ENCODE measurements around the gene MBNL3. TPM values are rescaled to one million over a fixed set of nuclear protein-coding genes. Genes with fewer than 3 reads are reported as not detected.

Gene MBNL3
- total RNA-seq, result 27.8 TPM

GRCh38 chrX:132488819-132489577, at the start of gene MBNL3:
MBNL3 (minus strand) TSS chrX:132489038; CDS start chrX:132439611, 49,427 bp downstream.
- ATAC-seq, result peak; percentile 97

- no peak for ATAC-seq
Observed at GRCh38 chrX:132533409-132533808, 44.6 kb upstream of the MBNL3 start.

- no peak for ATAC-seq
Observed at GRCh38 chrX:132532913-132533312, 44.1 kb upstream of the MBNL3 start.

DNA sequence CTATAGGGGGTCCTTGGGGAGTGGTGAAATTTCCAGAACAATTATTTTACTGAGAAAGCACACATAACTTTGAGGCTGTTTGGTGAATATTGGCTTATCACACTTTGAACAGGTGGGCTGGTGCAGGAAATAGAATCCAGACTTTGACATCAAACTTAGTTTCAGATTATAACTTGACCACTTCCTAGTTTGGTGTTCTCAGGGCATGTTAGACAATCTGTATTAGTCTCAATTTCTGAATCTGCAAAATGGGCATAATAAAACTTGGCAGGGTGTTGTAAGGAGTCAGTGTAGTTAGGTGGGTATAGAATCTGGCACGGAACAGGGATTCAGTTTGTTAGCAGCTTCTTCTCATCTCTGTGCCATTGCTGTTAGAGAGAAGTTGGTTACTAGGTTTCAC, 43.3 kb upstream of the MBNL3 start:
- no peak for ATAC-seq

- ATAC-seq, result no peak
Observed at GRCh38 chrX:132520792-132521191, 32.0 kb upstream of the MBNL3 start.

DNA sequence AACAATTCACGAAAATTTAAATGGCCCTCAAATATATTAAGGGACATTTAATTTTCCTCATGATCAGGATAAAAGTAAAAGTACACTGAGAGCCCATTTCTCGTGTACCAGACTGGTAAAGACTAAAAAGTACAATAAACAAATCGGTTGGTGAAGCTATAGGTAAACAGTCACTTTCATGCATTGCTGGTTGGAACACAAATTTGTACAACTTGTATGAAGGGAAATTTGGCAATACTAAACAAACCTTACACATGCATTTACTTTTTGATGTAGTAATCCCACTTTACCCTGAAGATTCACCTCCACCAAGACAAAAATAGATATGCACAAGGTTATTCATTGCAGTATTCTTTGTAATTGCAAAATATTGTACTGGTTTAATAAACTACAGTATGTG, 31.4 kb upstream of the MBNL3 start:
- ATAC-seq, result no peak

DNA sequence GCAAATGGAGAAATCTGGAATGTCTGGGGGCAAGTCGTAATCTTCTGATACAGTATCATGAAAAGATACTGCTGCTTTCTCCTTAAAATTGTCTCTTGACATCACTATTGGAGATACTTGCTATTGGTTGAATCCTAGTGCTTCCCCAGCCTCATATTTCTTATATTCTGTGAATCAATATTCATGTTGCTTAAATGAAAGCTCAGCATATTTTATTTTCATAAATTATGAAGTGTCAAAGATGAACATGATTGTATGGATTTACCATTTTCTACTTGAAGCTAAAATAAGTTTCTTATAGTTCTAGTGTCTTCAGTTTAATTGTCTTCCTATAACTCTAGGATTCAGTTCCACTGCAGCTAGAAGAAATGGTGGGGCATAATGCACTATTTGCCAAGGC, 29.6 kb upstream of the MBNL3 start:
- no peak for ATAC-seq

DNA sequence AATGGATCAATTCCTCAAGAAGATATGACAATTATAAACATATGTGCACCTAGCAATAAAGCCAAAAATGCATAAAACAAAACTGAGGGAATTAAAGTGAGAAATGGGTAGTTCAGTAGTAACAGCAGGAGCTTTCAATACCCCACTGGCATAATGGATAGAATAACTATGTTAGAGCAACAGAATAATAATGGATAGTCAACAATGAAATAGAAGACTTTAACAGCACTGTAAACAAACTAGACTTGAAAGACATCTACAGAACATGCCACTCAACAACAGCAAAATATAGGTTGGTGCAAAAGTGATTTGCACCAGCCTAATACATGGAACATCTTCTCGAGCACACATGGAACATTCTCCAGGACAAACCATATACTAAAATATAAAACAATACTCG, 20.0 kb upstream of the MBNL3 start:
- no peak for ATAC-seq

GRCh38 chrX:132505116-132505515, 16.3 kb upstream of the MBNL3 start:
- ATAC-seq, result no peak

DNA sequence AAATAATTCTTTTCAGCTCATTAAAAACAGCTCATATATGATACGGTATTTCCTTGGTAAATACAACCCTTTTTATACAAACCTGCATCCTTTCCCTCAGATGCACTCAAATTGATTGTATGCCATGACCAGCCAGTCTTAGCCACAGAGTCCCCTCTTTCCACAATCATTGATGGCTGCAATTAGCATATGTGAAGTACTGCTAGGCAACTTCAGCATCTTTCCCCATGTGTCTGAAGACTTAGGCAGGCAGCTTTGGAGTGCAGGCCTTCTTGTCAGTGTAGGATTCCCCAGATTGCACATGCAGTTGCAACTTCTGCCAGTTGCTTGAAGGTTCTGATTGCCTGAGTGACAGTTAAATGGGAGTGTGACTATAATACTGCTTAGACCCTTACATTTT, 15.6 kb upstream of the MBNL3 start:
- no peak for ATAC-seq

- no peak for ATAC-seq
Observed at GRCh38 chrX:132501606-132502005, 12.8 kb upstream of the MBNL3 start.

DNA sequence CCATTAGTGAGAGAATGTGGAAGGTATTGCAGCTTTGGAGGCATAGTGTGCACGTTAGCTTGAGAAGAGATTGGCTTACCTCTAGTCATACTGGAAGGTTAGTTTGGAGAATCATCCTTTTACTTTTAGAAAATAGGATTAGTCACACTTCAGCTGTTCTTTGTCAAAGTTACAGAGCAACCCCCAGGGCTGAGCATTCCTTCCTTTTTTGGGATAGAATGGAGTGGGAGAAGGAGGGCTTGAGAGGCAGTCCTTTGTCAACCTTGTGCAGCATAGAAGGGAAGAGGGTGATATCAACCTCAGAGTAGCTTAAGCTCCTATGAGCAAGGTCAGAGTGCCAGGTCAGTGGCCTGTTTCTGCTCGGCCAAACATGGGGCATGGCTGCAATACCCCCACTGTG, 8.6 kb upstream of the MBNL3 start:
- no peak for ATAC-seq

- no peak for ATAC-seq
Observed at GRCh38 chrX:132493095-132493494, 4.3 kb upstream of the MBNL3 start.

- ATAC-seq, result peak; percentile 41
Observed at GRCh38 chrX:132491191-132491590, 2.4 kb upstream of the MBNL3 start.

DNA sequence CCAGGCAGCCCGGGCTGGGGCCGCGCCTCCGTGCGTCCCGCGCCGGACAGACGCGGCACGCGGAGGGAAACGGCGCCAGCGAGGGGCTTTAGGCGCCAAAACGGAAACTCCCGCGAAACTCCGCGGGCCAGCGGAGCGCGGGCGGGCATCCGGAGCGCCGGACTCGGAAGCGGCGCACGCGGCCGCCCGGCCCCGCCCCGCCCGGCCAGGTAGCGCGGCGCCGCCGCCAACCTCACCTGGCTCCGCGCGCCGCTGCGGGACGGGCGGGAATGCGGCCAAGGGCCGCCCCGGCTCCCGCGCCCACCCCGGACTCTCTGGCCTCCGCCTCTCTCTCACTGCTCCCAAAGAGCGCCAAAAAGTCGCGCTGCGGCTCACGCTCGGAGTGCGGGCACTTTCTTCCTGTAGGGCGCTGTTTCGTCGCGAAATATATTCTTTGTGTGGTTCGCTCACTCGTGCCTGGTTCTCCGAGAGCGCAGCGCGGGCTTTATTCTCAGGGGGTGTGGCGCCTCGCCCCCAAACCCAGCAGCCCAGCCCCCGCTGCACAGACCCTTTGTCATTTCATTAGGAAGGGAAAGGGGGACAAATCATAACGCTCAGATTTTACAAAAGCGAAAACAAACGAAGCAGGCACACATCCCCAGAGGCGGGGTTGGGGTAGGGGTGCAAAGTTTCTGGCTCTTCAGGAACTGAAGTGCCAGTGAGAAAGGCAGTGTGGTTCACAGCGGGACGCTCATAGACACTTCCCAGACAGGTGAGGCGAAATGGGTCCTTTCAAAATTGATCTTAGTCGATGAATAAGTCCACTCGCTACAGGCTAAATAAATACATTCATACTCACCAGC, 961 bp upstream of the MBNL3 start:
- peak; percentile 68 for ATAC-seq

- no peak for ATAC-seq
Observed at GRCh38 chrX:132488180-132488705, 595 bp downstream of the MBNL3 start.

GRCh38 chrX:132486599-132487178, 2.1 kb downstream of the MBNL3 start:
- ATAC-seq, result no peak

DNA sequence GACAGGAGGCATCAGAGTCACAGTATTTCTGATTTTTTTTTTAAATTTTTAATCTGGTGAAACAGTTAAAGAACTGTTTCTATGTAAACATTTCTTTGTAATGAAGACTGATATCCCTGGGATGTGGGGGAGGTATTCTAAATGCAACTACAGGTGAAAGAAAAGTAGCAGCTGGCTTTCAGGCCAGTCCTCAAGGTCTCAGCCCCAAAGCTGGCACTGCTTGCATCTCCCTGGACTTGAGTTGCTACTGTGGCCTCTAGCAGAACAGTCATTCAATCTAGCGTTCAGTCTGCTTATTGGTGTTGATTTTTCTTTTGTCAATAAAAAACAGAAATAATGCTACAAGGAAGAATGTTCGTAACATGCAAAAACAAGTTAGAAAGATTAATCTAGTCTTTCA, 4.9 kb downstream of the MBNL3 start:
- no peak for ATAC-seq

GRCh38 chrX:132483488-132483887, 5.3 kb downstream of the MBNL3 start:
- no peak for ATAC-seq

DNA sequence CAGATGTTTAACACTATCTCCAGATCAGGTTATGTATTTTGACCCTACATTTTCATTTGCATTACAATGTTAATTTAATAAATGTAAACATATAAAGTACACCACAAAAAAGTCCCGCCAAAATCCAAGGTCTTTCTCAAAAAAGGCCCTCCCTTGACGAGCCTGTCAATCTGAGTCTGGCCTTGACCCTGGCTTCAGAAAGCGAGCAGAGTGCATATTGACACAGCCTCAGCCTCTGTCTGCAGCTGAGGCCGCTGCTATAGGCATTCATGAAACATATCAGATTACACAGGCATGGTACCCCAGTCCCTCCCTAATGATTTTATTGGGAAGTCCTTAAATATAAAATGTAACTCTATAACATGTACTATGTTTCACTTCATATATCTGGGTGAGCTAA, 6.2 kb downstream of the MBNL3 start:
- no peak for ATAC-seq

GRCh38 chrX:132481449-132481848, 7.4 kb downstream of the MBNL3 start:
- ATAC-seq, result no peak

DNA sequence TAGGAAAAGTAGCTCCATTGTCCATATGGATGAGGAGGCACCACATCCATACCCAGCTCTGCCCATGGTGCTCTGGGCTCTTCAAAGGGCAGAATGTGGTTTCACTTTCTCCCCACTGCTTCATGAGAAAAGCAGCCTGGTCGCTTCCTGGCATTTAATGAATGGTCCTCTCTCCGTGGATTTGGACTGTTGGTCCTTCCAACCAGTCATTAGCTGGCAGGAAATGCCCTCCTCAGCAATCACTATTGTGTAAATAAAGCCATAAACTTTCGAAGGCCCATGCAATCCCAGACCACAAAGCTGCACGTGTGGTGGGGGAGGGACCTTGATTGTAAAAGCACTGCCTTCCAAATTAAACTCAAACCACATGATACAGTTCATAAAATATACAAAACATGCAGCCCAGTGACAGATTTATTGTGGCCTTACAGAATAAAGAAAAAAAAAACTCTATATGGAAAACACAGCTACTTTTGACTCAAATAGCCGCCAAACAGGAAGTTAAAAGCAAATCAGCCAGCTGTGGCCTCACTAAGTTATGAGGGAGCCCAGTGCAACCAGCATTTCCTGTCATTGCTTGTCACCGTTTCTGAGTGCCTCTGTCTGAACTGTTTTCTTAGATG, 8.1 kb downstream of the MBNL3 start:
- peak; percentile 69 for ATAC-seq

Measured in esophagus mucosa (tissue), 1 donor.